K562 (cell line): Measurements from ENCODE around the gene ZC3H6. TPM values are rescaled to one million over a fixed set of nuclear protein-coding genes. Genes with fewer than 3 reads are reported as not detected.
A peak's percentile ranks its signal among the peaks of the same experiment; 100 is the strongest.

Experiments
- CREBBP ChIP-seq: IDR thresholded peaks from one replicate; pipeline ENCODE4 v1.6.1; 2012; ENCODE audit warnings: low read depth, mild to moderate bottlenecking, control low read depth, inconsistent platforms, low read length
- EGR1 ChIP-seq: fragments of 450-650 bp; conservative IDR thresholded peaks from 2 replicates; pipeline ENCODE4 v1.6.1; 2017; ENCODE audit warnings: mild to moderate bottlenecking
- GATA2 ChIP-seq: sonication (generic); formaldehyde crosslinking; IDR thresholded peaks from 2 replicates; pipeline ENCODE4 v1.4.0; 2020; ENCODE audit warnings: mild to moderate bottlenecking, missing genetic modification reagents
- GTF2E2 ChIP-seq: fragments of 200-800 bp; sonication (Bioruptor generic); IDR thresholded peaks from 2 replicates; pipeline ENCODE4 v1.6.1; 2016; ENCODE audit warnings: missing genetic modification characterization, missing compliant biosample characterization
- HMG20B ChIP-seq: fragments of 250-450 bp; sonication (Bioruptor Pico); IDR thresholded peaks from 2 replicates; pipeline ENCODE4 v1.5.0; 2021; ENCODE audit warnings: mild to moderate bottlenecking
- KDM5B ChIP-seq: fragments of 200-600 bp; sonication (generic); IDR thresholded peaks from 2 replicates; pipeline ENCODE4 v1.6.1; 2012; ENCODE audit warnings: low read depth, mild to moderate bottlenecking, moderate library complexity, low read length, control low read depth, inconsistent platforms; ENCODE audit not compliant: insufficient replicate concordance
- NFIC ChIP-seq: fragments of 450-650 bp; IDR thresholded peaks from 2 replicates; pipeline ENCODE4 v1.6.1; 2017; ENCODE audit warnings: mild to moderate bottlenecking, inconsistent platforms
- NONO ChIP-seq, 2 experiments: fragments of 200-400 bp in 1 of 2; fragments of 450-650 bp in 1 of 2; formaldehyde crosslinking in 1 of 2; IDR thresholded peaks; 2 replicates each; pipeline ENCODE4 v1.6.1; 2017; ENCODE audit warnings: low read depth in 2 of 2, mild to moderate bottlenecking in 2 of 2, moderate library complexity in 2 of 2, low read length in 1 of 2
- TCFL5 ChIP-seq: fragments of 250-450 bp; sonication (Bioruptor Pico); conservative IDR thresholded peaks from 2 replicates; pipeline ENCODE4 v1.6.1; 2021; ENCODE audit warnings: mild to moderate bottlenecking, moderate library complexity, matching md5 sums
- ZNF445 ChIP-seq: fragments of 250-450 bp; sonication (Bioruptor Pico); IDR thresholded peaks from 2 replicates; pipeline ENCODE4 v1.4.0; 2020; ENCODE audit warnings: low read depth, mild to moderate bottlenecking, moderate library complexity
- ZNF644 ChIP-seq: fragments of 200-800 bp; sonication (Bioruptor generic); IDR thresholded peaks from 2 replicates; pipeline ENCODE4 v1.6.1; 2016; ENCODE audit warnings: low read depth, missing genetic modification characterization, missing compliant biosample characterization
- ZSCAN32 ChIP-seq: fragments of 450-650 bp; formaldehyde crosslinking; IDR thresholded peaks from 2 replicates; pipeline ENCODE4 v1.4.0; 2020; ENCODE audit warnings: mild to moderate bottlenecking, moderate library complexity
- polyA plus RNA-seq, 8 experiments: library from polyadenylated mRNA; depleted of rRNA in 4 of 8; stranded (reverse) in 5 of 8; unstranded in 3 of 8; fragments of >200 nt; fragmentation: Nextera tagmentation in 2 of 8; fragmentation: Illumina TruSeq in 1 of 8; extraction: Ambion mirVana in 2 of 8; extraction: Trizol in 1 of 8; gene quantifications; 2 replicates each; pipeline versions ENCODE4 v1.2.1 to v1.2.3, GENCODE V29; 2011 to 2014; ENCODE audit warnings: inconsistent platforms in 1 of 8, missing spikeins in 1 of 8
- total RNA-seq, 7 experiments: library from RNA; depleted of rRNA in 6 of 7; stranded (reverse); fragments of >200 nt in 6 of 7; fragmentation: Illumina TruSeq in 2 of 7; extraction: Trizol in 2 of 7; gene quantifications; 2 replicates each; pipeline versions ENCODE4 v1.2.1 to v1.2.3, GENCODE V29; 2011 to 2021; ENCODE audit warnings: low replicate concordance in 1 of 7
- TF ChIP-seq, protein P1 (sequence below): fragments of 200-800 bp; sonication (Bioruptor generic); IDR thresholded peaks from 2 replicates; pipeline ENCODE4 v1.6.1; 2017; ENCODE audit warnings: missing genetic modification characterization, missing compliant biosample characterization
- TF ChIP-seq, protein P2 (sequence below): sonication (generic); formaldehyde crosslinking; IDR thresholded peaks from 2 replicates; pipeline ENCODE4 v1.8.1; 2023; ENCODE audit warnings: mild to moderate bottlenecking, missing genetic modification reagents
- TF ChIP-seq, protein P3 (sequence below): fragments of 250-450 bp; sonication (Bioruptor Pico); IDR thresholded peaks from 2 replicates; pipeline ENCODE4 v1.5.0; 2021; ENCODE audit warnings: mild to moderate bottlenecking, moderate library complexity
- TF ChIP-seq, protein P4 (sequence below): IDR thresholded peaks from 3 replicates; pipeline ENCODE4 v1.6.1; 2011; ENCODE audit warnings: borderline replicate concordance, mild to moderate bottlenecking, moderate library complexity; ENCODE audit not compliant: insufficient read length; ENCODE audit errors: extremely low read depth
- TF ChIP-seq, protein P5 (sequence below): IDR thresholded peaks from 2 replicates; pipeline ENCODE4 v1.6.1; 2012; ENCODE audit warnings: low read depth, low read length, improper control_type of control experiment, borderline replicate concordance

Gene ZC3H6
- total and polyA plus RNA-seq, 9 of the 15 experiments (the other 6 are each of a cell fraction or from before 2014, with no cell fraction given): 0.45 to 1.9 (median 1.5) TPM

DNA sequence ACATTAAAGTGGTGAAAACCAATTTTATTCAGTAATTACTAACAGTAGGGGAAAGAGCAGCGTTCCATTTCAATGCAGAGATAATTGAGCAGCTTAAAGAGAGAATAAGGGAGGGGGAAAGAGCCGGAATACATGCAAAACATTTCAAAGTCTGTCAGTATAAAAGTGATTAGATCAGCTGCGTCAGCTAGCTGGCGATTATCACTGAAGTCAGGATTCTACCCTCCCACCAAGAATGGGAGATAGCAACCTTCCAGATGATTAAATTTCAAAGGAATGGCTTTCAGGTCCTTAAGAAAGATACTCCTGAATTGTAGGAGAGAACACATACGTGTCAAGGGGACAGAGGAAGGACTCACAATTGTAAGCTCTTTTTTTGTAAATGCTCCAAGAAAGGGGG lies 2.7 kb upstream of the ZC3H6 start (continued):
- TF ChIP-seq, protein P1, sequence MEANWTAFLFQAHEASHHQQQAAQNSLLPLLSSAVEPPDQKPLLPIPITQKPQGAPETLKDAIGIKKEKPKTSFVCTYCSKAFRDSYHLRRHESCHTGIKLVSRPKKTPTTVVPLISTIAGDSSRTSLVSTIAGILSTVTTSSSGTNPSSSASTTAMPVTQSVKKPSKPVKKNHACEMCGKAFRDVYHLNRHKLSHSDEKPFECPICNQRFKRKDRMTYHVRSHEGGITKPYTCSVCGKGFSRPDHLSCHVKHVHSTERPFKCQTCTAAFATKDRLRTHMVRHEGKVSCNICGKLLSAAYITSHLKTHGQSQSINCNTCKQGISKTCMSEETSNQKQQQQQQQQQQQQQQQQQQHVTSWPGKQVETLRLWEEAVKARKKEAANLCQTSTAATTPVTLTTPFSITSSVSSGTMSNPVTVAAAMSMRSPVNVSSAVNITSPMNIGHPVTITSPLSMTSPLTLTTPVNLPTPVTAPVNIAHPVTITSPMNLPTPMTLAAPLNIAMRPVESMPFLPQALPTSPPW: peak; percentile 59
- TF ChIP-seq TCFL5 (CRISPR knock-in tag) (no peak), ZNF445 (no peak), EGR1 (no peak), CREBBP (no peak), ZSCAN32 (CRISPR knock-in tag) (no peak), GATA2 (CRISPR knock-in tag) (no peak), HMG20B (no peak), ZNF644 (tag) (no peak), GTF2E2 (tag) (no peak), NONO (IDR thresholded peaks at IDR 0.05; ENCODE audit: low read depth in 2 of 2, low read length in 1 of 2) (0 out of 4 replicates have a peak, but pooled peaks of 1 of the 2 experiments have one; percentile 6), NFIC (no peak), KDM5B (peak; percentile 2)
- TF ChIP-seq, protein P2, sequence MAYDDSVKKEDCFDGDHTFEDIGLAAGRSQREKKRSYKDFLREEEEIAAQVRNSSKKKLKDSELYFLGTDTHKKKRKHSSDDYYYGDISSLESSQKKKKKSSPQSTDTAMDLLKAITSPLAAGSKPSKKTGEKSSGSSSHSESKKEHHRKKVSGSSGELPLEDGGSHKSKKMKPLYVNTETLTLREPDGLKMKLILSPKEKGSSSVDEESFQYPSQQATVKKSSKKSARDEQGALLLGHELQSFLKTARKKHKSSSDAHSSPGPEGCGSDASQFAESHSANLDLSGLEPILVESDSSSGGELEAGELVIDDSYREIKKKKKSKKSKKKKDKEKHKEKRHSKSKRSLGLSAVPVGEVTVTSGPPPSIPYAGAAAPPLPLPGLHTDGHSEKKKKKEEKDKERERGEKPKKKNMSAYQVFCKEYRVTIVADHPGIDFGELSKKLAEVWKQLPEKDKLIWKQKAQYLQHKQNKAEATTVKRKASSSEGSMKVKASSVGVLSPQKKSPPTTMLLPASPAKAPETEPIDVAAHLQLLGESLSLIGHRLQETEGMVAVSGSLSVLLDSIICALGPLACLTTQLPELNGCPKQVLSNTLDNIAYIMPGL: no peak
- TF ChIP-seq, protein P3, sequence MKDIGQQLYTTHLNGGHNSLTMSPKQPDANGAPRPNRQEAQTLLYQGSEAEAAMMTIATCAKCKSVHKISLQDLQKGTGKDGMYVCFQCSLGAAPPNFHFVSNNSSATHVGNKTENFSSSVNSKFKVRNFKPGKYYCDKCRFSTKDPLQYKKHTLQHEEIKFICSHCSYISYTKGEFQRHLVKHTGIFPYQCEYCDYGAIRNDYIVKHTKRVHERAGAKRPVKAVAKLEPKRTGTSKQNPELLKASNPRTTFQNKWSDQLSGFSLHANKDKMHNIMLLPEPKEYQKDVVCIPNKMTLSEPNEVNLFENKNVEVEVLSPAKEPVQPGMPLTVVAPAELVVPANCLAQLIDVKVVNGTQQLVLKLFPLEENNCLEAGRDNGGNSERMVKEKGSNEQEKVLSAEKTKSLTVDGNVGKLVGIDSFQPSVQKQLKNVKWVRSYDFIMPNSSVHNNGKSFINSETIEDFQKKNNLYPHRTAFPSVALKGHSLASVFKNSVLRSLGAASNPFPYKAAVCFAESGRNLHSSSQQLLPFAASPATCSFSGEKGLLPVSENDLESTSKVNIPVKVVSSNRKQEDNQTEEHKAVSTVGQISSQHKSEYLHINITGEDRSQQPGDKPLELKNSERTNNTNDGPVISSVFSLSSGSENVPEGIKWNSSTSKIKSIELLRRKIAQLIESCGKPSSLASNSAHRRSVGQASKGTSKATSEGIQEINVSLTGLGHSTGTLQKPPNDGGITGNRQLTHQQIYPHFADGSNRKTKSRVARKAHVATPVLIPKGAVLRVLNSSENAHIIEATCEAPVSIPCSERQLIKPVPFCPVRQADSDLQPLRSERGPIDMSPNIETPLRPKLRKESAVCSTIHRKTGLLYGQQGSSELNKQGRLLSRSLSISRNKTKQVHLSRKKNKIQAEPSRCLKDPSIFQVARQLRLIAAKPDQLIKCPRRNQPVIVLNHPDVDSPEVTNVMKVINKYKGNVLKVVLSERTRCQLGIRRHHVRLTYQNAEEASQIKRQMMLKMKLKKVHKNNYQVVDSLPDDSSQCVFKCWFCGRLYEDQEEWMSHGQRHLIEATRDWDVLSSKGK (CRISPR knock-in tag): no peak
- TF ChIP-seq, protein P4, sequence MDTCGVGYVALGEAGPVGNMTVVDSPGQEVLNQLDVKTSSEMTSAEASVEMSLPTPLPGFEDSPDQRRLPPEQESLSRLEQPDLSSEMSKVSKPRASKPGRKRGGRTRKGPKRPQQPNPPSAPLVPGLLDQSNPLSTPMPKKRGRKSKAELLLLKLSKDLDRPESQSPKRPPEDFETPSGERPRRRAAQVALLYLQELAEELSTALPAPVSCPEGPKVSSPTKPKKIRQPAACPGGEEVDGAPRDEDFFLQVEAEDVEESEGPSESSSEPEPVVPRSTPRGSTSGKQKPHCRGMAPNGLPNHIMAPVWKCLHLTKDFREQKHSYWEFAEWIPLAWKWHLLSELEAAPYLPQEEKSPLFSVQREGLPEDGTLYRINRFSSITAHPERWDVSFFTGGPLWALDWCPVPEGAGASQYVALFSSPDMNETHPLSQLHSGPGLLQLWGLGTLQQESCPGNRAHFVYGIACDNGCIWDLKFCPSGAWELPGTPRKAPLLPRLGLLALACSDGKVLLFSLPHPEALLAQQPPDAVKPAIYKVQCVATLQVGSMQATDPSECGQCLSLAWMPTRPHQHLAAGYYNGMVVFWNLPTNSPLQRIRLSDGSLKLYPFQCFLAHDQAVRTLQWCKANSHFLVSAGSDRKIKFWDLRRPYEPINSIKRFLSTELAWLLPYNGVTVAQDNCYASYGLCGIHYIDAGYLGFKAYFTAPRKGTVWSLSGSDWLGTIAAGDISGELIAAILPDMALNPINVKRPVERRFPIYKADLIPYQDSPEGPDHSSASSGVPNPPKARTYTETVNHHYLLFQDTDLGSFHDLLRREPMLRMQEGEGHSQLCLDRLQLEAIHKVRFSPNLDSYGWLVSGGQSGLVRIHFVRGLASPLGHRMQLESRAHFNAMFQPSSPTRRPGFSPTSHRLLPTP: no peak
- TF ChIP-seq, protein P5, sequence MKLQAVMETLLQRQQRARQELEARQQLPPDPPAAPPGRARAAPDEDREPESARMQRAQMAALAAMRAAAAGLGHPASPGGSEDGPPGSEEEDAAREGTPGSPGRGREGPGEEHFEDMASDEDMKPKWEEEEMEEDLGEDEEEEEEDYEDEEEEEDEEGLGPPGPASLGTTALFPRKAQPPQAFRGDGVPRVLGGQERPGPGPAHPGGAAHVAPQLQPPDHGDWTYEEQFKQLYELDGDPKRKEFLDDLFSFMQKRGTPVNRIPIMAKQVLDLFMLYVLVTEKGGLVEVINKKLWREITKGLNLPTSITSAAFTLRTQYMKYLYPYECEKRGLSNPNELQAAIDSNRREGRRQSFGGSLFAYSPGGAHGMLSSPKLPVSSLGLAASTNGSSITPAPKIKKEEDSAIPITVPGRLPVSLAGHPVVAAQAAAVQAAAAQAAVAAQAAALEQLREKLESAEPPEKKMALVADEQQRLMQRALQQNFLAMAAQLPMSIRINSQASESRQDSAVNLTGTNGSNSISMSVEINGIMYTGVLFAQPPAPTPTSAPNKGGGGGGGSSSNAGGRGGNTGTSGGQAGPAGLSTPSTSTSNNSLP: peak; percentile 96; the same call in 1 of the 2 replicates
